K562 (cell line): ENCODE measurements around the gene SNX9. TPM values are rescaled to one million over a fixed set of nuclear protein-coding genes. Genes with fewer than 3 reads are reported as not detected.

Experiments
- ATAC-seq: fragments of 200-7000 bp; cut with Tn5 transposase; 3 replicates; pipeline ENCODE4 v1.9.1; 2020; ENCODE audit warnings: moderate library complexity
- BruUV-seq: library from RNA; stranded (reverse); fragments of 400-500 nt; replicated peaks from 2 replicates; lab custom pipeline; 2021; lab: Mats Ljungman, UMichigan
- CTCF ChIA-PET: fragments of 300-600 bp; formaldehyde crosslinking; extraction: SDS; loops from one replicate; lab custom pipeline; 2021; ENCODE audit warnings: low intra/inter-chr PET ratio; lab: Yijun Ruan, JAX
- POLR2A ChIA-PET: fragments of 300-600, 350-650 bp; sonication (Branson Sonifier 250); formaldehyde crosslinking; extraction: SDS; loops from one replicate; lab custom pipeline; 2021; ENCODE audit warnings: antibody characterized with exemption, inconsistent platforms; lab: Yijun Ruan, JAX
- DNase-seq, 4 experiments: peaks; one replicate each; pipeline versions ENCODE4 v3.0.0 to v3.0.0-alpha.2; 2011 to 2018; ENCODE audit warnings: low spot score in 3 of 4, mixed read lengths in 3 of 4; ENCODE audit errors: extremely low read depth in 1 of 4
- FAIRE-seq: peaks from 2 replicates; lab custom pipeline; 2011; peaks lifted over from hg19 to GRCh38; lab: Jason Lieb, UNC
- H2AFZ ChIP-seq: 2 replicates; pipeline ENCODE4 v1.6.0; 2011; ENCODE audit warnings: low read depth, low read length, control low read depth, inconsistent platforms
- H3K27ac ChIP-seq: fragments of 200-600 bp; 3 replicates; pipeline ENCODE4 v1.8.0; 2011; ENCODE audit warnings: low read depth, mild to moderate bottlenecking, control low read depth, inconsistent platforms, low read length, moderate library complexity, mixed read lengths; ENCODE audit errors: extremely low read depth
- H3K27me3 ChIP-seq, 2 experiments: fragments of 300-600 bp in 1 of 2; 2 replicates in 1 of 2; 3 replicates in 1 of 2; pipeline versions ENCODE4 v1.6.0 to v1.8.0; 2011; ENCODE audit warnings: inconsistent platforms in 2 of 2, low read length in 2 of 2, mild to moderate bottlenecking in 1 of 2, mixed read lengths in 1 of 2, moderate library complexity in 1 of 2; ENCODE audit not compliant: control insufficient read depth in 2 of 2, insufficient read depth in 2 of 2
- H3K36me3 ChIP-seq: fragments of 300-600 bp; 3 replicates; pipeline ENCODE4 v1.8.0; 2011; ENCODE audit warnings: mild to moderate bottlenecking, low read length, inconsistent platforms; ENCODE audit not compliant: control insufficient read depth, insufficient read depth
- H3K4me1 ChIP-seq, 2 experiments: fragments of 200-600 bp in 1 of 2; replicated peaks in 1 of 2; 2 replicates in 1 of 2; 3 replicates in 1 of 2; pipeline versions ENCODE4 v1.5.1 to v1.8.0; 2011; ENCODE audit warnings: inconsistent platforms in 2 of 2, low read length in 2 of 2, mild to moderate bottlenecking in 1 of 2, mixed read lengths in 1 of 2, moderate library complexity in 1 of 2; ENCODE audit not compliant: control insufficient read depth in 2 of 2, insufficient read depth in 2 of 2
- H3K4me2 ChIP-seq: 2 replicates; pipeline ENCODE4 v1.6.1; 2011; ENCODE audit warnings: low read length, control low read depth, inconsistent platforms, mixed read lengths; ENCODE audit not compliant: insufficient read depth
- H3K4me3 ChIP-seq: fragments of 200-600 bp; sonication (generic), shearing (Covaris generic); 2 replicates; pipeline ENCODE4 v1.5.1; 2016; ENCODE audit warnings: control low read depth, inconsistent platforms
- H3K79me2 ChIP-seq: fragments of 200-600 bp; 3 replicates; pipeline ENCODE4 v1.8.0; 2011; ENCODE audit warnings: low read length, inconsistent platforms; ENCODE audit not compliant: control insufficient read depth, insufficient read depth
- H3K9ac ChIP-seq, 2 experiments: 2 replicates each; pipeline versions ENCODE4 v1.6.0 to v1.6.1; 2011; ENCODE audit warnings: low read depth in 2 of 2, low read length in 2 of 2, control low read depth in 1 of 2, inconsistent platforms in 1 of 2, mild to moderate bottlenecking in 1 of 2, mixed read lengths in 1 of 2; ENCODE audit not compliant: insufficient read depth in 1 of 2
- H3K9me1 ChIP-seq: one replicate; pipeline ENCODE4 v1.6.0; 2011; ENCODE audit warnings: inconsistent platforms, mild to moderate bottlenecking, low read length, moderate library complexity; ENCODE audit not compliant: control insufficient read depth, insufficient read depth
- H3K9me3 ChIP-seq: replicated peaks from 2 replicates; pipeline ENCODE4 v1.5.1; 2011; ENCODE audit warnings: low read depth, low read length, inconsistent platforms; ENCODE audit not compliant: control insufficient read depth, insufficient read depth
- H4K20me1 ChIP-seq: replicated peaks from 2 replicates; pipeline ENCODE4 v1.6.1; 2011; ENCODE audit warnings: low read length, inconsistent platforms, mixed read lengths; ENCODE audit not compliant: control insufficient read depth, insufficient read depth
- ARID1B ChIP-seq: fragments of 450-650 bp; IDR thresholded peaks from 2 replicates; pipeline ENCODE4 v1.6.1; 2016; ENCODE audit warnings: antibody characterized with exemption, mild to moderate bottlenecking, inconsistent platforms
- IFI16 ChIP-seq: fragments of 250-450 bp; sonication (Bioruptor Pico); IDR thresholded peaks from 2 replicates; pipeline ENCODE4 v2.1.2; 2022; ENCODE audit warnings: mild to moderate bottlenecking, inconsistent platforms
- MAFK ChIP-seq: IDR thresholded peaks from 2 replicates; pipeline ENCODE4 v1.6.1; 2011; ENCODE audit warnings: low read length, improper control_type of control experiment
- NFE2 ChIP-seq: IDR thresholded peaks from 2 replicates; pipeline ENCODE4 v1.6.1; 2014; ENCODE audit warnings: antibody characterized with exemption, low read depth
- PHB2 ChIP-seq: fragments of 450-650 bp; IDR thresholded peaks from 2 replicates; pipeline ENCODE4 v1.6.1; 2017; ENCODE audit warnings: low read depth
- RBBP5 ChIP-seq: fragments of 200-600 bp; sonication (generic); IDR thresholded peaks from 2 replicates; pipeline ENCODE4 v1.6.1; 2012; ENCODE audit warnings: borderline replicate concordance, mild to moderate bottlenecking, low read length, control low read depth, inconsistent platforms; ENCODE audit not compliant: insufficient read depth, poor library complexity, severe bottlenecking
- RCOR1 ChIP-seq, 2 experiments: IDR thresholded peaks; 2 replicates each; pipeline ENCODE4 v1.6.1; 2012; ENCODE audit warnings: low read depth in 2 of 2, low read length in 2 of 2, borderline replicate concordance in 1 of 2, improper control_type of control experiment in 1 of 2
- U2AF2 ChIP-seq: fragments of 200-400 bp; formaldehyde crosslinking; optimal IDR thresholded peaks from 2 replicates; pipeline ENCODE3; 2017; ENCODE audit warnings: low read depth, mild to moderate bottlenecking, low read length
- ZC3H11A ChIP-seq: IDR thresholded peaks from 2 replicates; pipeline ENCODE4 v1.6.1; 2012; ENCODE audit warnings: low read depth, low read length, improper control_type of control experiment
- ZFP1 ChIP-seq: fragments of 450-650 bp; formaldehyde crosslinking; IDR thresholded peaks from 2 replicates; pipeline ENCODE4 v1.4.0; 2020; ENCODE audit warnings: mild to moderate bottlenecking, mixed read lengths
- ZNF197 ChIP-seq: fragments of 200-800 bp; sonication (Bioruptor generic); IDR thresholded peaks from 2 replicates; pipeline ENCODE4 v1.6.1; 2016; ENCODE audit warnings: low read depth, missing genetic modification characterization, missing compliant biosample characterization
- WGBS: fragments of 100-300 bp; shearing (Covaris generic); methylation state at CpG from one replicate; pipeline ENCODE4 v1.1.6; 2016; ENCODE audit warnings: low coverage, mixed read lengths; ENCODE audit not compliant: insufficient coverage; ENCODE audit errors: missing lambda C conversion rate; 5-methylcytosine and 5-hydroxymethylcytosine counted together
- in situ Hi-C: fragments of 300-500 bp; cut with MboI; formaldehyde crosslinking; loops from 4 replicates; pipeline ENCODE4 v1.15.0; 2018; ENCODE audit warnings: inconsistent platforms, mixed read lengths
- intact Hi-C: fragments of 100-400 bp; cut with micrococcal nuclease; formaldehyde crosslinking; loops from 2 replicates; pipeline ENCODE4 v1.14.2; 2022
- polyA plus RNA-seq, 8 experiments: library from polyadenylated mRNA; depleted of rRNA in 4 of 8; stranded (reverse) in 5 of 8; unstranded in 3 of 8; fragments of >200 nt; fragmentation: Nextera tagmentation in 2 of 8; fragmentation: Illumina TruSeq in 1 of 8; extraction: Ambion mirVana in 2 of 8; extraction: Trizol in 1 of 8; gene quantifications; 2 replicates each; pipeline versions ENCODE4 v1.2.1 to v1.2.3, GENCODE V29; 2011 to 2014; ENCODE audit warnings: inconsistent platforms in 1 of 8, missing spikeins in 1 of 8
- total RNA-seq, 7 experiments: library from RNA; depleted of rRNA in 6 of 7; stranded (reverse); fragments of >200 nt in 6 of 7; fragmentation: Illumina TruSeq in 2 of 7; extraction: Trizol in 2 of 7; gene quantifications; 2 replicates each; pipeline versions ENCODE4 v1.2.1 to v1.2.3, GENCODE V29; 2011 to 2021; ENCODE audit warnings: low replicate concordance in 1 of 7
- TF ChIP-seq, protein P1 (sequence below): sonication (generic); formaldehyde crosslinking; IDR thresholded peaks from 2 replicates; pipeline ENCODE4 v1.8.1; 2023; ENCODE audit warnings: mild to moderate bottlenecking, missing genetic modification reagents
- TF ChIP-seq, protein P2 (sequence below), 2 experiments: fragments of 450-650 bp in 1 of 2; sonication (generic) in 1 of 2; formaldehyde crosslinking in 1 of 2; IDR thresholded peaks in 1 of 2; conservative IDR thresholded peaks in 1 of 2; 2 replicates each; pipeline versions ENCODE4 v1.6.1 to v1.8.1; 2016 to 2023; ENCODE audit warnings: mild to moderate bottlenecking in 2 of 2, moderate library complexity in 2 of 2, inconsistent platforms in 1 of 2, missing genetic modification reagents in 1 of 2
- TF ChIP-seq, protein P3 (sequence below): sonication (generic); IDR thresholded peaks from 2 replicates; pipeline ENCODE4 v1.6.1; 2016
- TF ChIP-seq, protein P4 (sequence below): sonication (generic); formaldehyde crosslinking; IDR thresholded peaks from 2 replicates; pipeline ENCODE4 v1.8.0; 2022; ENCODE audit warnings: missing genetic modification reagents, mild to moderate bottlenecking, moderate library complexity, borderline replicate concordance
- TF ChIP-seq, protein P5 (sequence below): IDR thresholded peaks from 2 replicates; pipeline ENCODE4 v1.6.1; 2011; ENCODE audit not compliant: insufficient read length; ENCODE audit errors: extremely low read depth

Gene SNX9
- total and polyA plus RNA-seq, 9 of the 15 experiments (the other 6 are each of a cell fraction or from before 2014, with no cell fraction given), result 6.0 to 81.7 (median 57.1) TPM

DNA sequence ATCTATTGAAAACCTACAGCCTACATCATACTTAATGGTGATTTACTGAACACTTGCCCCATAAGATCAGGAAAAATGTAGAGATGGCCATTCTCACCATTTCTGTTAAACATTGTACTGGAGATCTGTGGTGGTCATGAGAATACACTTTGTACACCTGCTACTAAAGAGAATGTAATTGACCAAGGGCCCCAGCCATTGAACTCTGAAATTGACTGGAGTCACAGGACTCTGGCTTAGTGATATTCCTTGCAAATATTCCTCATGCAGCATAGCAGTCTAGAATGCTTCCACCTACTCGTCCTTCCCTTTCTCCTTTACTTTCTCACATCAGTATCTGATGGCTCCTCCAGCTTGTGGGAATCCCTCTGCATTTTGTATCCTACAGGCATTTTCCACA, 37.4 kb upstream of the SNX9 start (continued):
- TF ChIP-seq, protein P1, sequence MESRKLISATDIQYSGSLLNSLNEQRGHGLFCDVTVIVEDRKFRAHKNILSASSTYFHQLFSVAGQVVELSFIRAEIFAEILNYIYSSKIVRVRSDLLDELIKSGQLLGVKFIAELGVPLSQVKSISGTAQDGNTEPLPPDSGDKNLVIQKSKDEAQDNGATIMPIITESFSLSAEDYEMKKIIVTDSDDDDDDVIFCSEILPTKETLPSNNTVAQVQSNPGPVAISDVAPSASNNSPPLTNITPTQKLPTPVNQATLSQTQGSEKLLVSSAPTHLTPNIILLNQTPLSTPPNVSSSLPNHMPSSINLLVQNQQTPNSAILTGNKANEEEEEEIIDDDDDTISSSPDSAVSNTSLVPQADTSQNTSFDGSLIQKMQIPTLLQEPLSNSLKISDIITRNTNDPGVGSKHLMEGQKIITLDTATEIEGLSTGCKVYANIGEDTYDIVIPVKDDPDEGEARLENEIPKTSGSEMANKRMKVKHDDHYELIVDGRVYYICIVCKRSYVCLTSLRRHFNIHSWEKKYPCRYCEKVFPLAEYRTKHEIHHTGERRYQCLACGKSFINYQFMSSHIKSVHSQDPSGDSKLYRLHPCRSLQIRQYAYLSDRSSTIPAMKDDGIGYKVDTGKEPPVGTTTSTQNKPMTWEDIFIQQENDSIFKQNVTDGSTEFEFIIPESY (CRISPR knock-in tag), result no peak
- no peak for TF ChIP-seq IFI16
- TF ChIP-seq RBBP5, result no peak

DNA sequence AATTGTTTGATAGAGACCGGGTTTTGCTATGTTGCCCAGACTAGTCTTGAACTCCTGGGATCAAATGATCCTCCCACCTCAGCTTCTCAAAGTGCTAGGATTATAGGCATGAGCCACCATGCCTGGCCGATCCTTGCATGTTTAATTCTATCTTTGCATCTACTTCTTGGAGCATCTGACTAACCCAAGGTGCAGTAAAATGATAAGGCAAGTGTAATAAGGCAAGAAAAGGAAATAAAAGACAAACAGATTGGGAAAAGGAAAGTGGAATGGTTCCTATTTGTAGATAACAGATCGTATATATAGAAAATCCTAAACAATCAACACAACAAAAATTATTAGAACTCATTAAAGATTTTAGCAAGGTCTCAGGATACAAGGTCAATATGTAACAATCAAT, 36.8 kb upstream of the SNX9 start:
- H3K36me3 ChIP-seq, result no peaks in the 10 kb centered on the region
- FAIRE-seq (no peak), ATAC-seq (no peak), DNase-seq (no peak)
- no peaks in the 10 kb centered on the region for H3K79me2 ChIP-seq
- H2AFZ ChIP-seq, result no peak overlapping the region
- CTCF ChIA-PET, result no interaction called here
- no peak overlapping the region for H3K27ac ChIP-seq
- no peak overlapping the region for H3K4me3 ChIP-seq
- 16% methylated on average over 3 of the region's 3 CpGs for WGBS
- POLR2A ChIA-PET, result no interaction called here
- no peak overlapping the region for H3K4me2 ChIP-seq
- no peaks in the 10 kb centered on the region for H3K27me3 ChIP-seq
- H4K20me1 ChIP-seq, result no peaks in the 10 kb centered on the region
- H3K9me1 ChIP-seq, result no peaks in the 10 kb centered on the region
- no peak overlapping the region for H3K9ac ChIP-seq
- no peaks in the 10 kb centered on the region for H3K9me3 ChIP-seq
- intact Hi-C loops (no loop called here), in situ Hi-C loops (no loop called here)
- H3K4me1 ChIP-seq, result peaks cover 4 to 7% of the 10 kb centered on the region in 2 experiments; a peak in 3 of 5 replicates
- BruUV-seq, result no TSS peak
- TF ChIP-seq PHB2 (no peak), RCOR1 (IDR thresholded peaks at IDR 0.05; ENCODE audit: borderline replicate concordance in 1 of 2, low read depth in 2 of 2, low read length in 2 of 2) (no peak), ZNF197 (no peak), NFE2 (no peak), ZC3H11A (no peak), U2AF2 (no peak), ARID1B (peak; percentile 56; the same call in 1 of the 2 replicates), ZFP1 (no peak), MAFK (no peak)
- TF ChIP-seq, protein P2, sequence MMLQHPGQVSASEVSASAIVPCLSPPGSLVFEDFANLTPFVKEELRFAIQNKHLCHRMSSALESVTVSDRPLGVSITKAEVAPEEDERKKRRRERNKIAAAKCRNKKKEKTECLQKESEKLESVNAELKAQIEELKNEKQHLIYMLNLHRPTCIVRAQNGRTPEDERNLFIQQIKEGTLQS (IDR thresholded peaks at IDR 0.05), result no peak
- TF ChIP-seq, protein P2 (CRISPR knock-in tag; conservative IDR thresholded peaks at IDR 0.05), result no peak
- TF ChIP-seq, protein P3, sequence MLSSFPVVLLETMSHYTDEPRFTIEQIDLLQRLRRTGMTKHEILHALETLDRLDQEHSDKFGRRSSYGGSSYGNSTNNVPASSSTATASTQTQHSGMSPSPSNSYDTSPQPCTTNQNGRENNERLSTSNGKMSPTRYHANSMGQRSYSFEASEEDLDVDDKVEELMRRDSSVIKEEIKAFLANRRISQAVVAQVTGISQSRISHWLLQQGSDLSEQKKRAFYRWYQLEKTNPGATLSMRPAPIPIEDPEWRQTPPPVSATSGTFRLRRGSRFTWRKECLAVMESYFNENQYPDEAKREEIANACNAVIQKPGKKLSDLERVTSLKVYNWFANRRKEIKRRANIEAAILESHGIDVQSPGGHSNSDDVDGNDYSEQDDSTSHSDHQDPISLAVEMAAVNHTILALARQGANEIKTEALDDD, result no peak
- TF ChIP-seq, protein P4, sequence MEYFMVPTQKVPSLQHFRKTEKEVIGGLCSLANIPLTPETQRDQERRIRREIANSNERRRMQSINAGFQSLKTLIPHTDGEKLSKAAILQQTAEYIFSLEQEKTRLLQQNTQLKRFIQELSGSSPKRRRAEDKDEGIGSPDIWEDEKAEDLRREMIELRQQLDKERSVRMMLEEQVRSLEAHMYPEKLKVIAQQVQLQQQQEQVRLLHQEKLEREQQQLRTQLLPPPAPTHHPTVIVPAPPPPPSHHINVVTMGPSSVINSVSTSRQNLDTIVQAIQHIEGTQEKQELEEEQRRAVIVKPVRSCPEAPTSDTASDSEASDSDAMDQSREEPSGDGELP, result no peak
- TF ChIP-seq, protein P5, sequence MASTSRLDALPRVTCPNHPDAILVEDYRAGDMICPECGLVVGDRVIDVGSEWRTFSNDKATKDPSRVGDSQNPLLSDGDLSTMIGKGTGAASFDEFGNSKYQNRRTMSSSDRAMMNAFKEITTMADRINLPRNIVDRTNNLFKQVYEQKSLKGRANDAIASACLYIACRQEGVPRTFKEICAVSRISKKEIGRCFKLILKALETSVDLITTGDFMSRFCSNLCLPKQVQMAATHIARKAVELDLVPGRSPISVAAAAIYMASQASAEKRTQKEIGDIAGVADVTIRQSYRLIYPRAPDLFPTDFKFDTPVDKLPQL, result no peak
